Measurements from ENCODE around the gene SEMA4B.
"Not testable (repeated sequence)": the region's sequence is repeated elsewhere in the genome, so short reads cannot be mapped to it uniquely, and the experiment has no call there.

The SEMA4B gene

GRCh38 chr15:90265271-90266060, 64.3 kb downstream of the SEMA4B start, which contains the start of gene NGRN:
Gene NGRN (plus strand): TSS chr15:90265672. CDS start chr15:90265713, 41 bp downstream.
- DNase-seq, result peak; percentile 94

GRCh38 chr15:90266061-90266431, 64.9 kb downstream of the SEMA4B start:
- DNase-seq, result peak; percentile 72

- peak; percentile 48 for DNase-seq
Measured at GRCh38 chr15:90266485-90266884, 65.4 kb downstream of the SEMA4B start.

GRCh38 chr15:90268415-90268814, 67.3 kb downstream of the SEMA4B start:
- DNase-seq, result no peak

- DNase-seq, result no peak
Measured at GRCh38 chr15:90270502-90271150, 69.5 kb downstream of the SEMA4B start.

- DNase-seq, result no peak
Measured at GRCh38 chr15:90271459-90272166, 70.5 kb downstream of the SEMA4B start.

- DNase-seq, result not testable (repeated sequence)
Measured at GRCh38 chr15:90278467-90278866, 77.3 kb downstream of the SEMA4B start.
